ENCODE results near the gene TMEM108.

The TMEM108 gene

GRCh38 chr3:133393691-133394474 lies 355.7 kb downstream of the TMEM108 start:
- peak in 1 of 4 experiments; percentile 2 for DNase-seq

DNA sequence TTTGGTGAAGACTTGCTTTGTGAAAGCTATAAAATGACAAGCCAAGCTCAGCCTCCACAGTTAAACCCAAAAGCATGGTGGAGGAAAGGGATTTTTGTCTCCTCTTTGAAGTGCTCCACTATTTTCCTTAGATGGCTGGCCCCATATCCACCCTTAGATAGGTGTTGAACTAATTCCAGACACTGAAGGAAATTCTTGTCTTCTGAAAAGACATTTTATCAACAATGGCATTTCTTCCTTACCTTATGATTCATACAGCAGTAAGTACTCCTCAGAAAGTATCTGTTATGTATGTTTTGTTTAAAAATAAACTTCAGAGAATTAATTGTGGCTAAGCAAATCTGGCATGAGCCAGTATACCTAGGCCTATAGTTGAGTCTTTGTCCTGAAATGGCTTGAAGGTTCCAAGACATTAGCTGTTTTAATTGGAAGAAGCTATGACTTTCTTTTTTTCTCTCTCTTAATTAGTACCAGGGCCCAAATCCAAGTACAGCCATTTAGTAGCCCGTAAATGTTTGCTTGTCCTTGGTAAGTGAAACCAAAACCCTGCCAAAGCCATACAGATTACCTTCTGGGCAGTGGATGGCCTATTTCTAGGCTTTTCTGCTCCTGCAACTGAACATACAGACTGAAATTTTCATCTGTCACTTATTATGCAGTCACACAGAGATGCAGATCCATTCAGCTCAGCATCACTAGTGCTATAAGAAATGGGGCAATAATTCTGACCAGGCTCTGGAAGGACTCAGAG lies 356.5 kb downstream of the TMEM108 start:
- DNase-seq, result no peak

GRCh38 chr3:133396906-133397305 lies 358.7 kb downstream of the TMEM108 start:
- DNase-seq, result no peak

GRCh38 chr3:133400006-133400515 lies 361.9 kb downstream of the TMEM108 start, which contains the start of gene BFSP2:
Gene BFSP2 (plus strand): TSS chr3:133400056. CDS start chr3:133400084, 28 bp downstream.
- no peak for DNase-seq

DNA sequence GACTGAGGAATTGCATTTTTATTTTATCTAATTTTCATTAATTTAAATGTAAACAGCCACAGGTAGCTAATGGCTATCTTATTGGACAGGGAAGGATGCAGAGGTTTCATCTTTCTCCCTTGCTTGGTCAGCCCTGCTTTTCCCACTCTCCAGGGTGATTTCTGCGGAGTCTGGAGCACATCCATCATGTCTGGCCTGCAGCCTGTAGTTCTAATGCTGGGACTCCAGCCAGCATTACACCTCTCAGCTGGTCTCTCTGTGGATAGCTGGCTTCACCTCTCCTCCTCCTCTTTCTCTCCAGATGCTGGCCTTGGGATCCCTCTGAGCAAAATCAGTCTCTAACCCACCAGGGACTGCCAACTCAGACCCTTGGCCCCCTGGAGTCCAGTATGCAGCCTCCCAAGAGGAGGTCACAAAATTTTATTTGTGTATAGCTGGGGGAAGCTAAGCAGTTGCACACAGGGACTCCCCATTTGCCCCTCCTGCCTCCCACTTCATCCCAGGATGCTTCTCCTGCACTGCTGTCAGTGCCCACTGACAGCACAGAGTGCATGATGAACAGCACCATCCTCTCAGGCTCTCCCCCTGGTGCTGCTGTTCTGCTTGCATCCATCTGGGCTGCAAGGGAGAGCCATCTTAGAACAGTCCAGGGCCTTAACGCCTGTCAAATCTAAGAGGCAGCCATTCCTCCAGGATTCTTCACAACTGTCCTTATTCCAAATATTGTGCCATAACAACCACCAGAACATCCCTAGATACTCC lies 363.4 kb downstream of the TMEM108 start:
- DNase-seq, result no peak

DNA sequence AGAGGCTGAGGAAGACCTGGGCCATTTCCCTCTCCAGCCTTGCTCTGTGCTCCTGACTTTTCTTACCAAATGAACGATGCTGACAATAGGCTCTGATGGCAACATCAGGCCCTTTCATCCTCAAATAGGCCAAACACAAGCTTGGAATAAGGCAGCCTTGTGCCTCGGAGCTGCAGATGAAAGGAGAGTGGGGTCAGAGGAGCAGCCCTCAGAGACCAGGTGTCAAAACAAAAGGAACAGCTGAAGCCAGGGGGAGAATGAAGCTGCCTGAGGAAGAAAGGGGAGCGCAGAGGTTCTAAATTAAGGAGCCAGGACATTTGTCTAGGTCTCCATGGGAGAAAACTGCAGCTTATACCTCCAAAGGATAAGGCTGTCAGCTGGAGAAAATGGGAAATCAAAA lies 366.7 kb downstream of the TMEM108 start:
- DNase-seq, result no peak

- DNase-seq, result no peak
Observed at GRCh38 chr3:133408366-133408765, 370.2 kb downstream of the TMEM108 start.

GRCh38 chr3:133408961-133409360 lies 370.8 kb downstream of the TMEM108 start:
- no peak for DNase-seq

DNA sequence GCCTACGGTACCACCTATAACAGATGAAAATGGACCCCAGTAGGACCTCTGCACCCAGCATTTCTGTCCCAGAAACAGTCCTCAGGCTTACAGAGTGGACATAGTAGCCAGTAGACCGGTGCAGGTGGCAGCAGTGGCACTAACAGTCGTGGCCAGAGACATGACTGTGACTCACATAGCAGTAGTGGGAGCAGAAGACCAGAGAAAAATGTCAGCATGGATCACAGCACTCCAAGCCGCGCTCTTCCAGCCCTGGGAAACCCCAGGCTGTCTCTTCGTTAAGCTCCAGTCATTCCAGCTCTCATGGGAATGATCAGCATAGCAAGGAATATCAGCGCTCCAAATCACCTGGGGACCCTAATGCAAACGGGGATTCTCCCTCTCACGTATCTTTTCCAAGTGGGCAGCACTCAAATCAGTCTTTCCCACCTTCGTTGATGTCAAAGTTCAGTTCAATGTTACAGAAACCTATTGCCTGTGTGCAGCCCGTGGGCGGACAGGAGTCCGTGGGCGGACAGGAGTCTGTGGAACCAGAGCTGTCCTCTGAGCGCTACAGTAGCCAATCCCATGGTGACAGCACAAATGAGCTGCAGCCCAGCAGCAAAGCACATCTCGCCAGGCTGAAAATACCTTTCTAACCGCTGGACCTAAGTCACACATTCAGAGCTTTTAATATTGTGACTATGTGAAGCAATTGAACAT lies 372.2 kb downstream of the TMEM108 start:
- DNase-seq, result no peak

DNA sequence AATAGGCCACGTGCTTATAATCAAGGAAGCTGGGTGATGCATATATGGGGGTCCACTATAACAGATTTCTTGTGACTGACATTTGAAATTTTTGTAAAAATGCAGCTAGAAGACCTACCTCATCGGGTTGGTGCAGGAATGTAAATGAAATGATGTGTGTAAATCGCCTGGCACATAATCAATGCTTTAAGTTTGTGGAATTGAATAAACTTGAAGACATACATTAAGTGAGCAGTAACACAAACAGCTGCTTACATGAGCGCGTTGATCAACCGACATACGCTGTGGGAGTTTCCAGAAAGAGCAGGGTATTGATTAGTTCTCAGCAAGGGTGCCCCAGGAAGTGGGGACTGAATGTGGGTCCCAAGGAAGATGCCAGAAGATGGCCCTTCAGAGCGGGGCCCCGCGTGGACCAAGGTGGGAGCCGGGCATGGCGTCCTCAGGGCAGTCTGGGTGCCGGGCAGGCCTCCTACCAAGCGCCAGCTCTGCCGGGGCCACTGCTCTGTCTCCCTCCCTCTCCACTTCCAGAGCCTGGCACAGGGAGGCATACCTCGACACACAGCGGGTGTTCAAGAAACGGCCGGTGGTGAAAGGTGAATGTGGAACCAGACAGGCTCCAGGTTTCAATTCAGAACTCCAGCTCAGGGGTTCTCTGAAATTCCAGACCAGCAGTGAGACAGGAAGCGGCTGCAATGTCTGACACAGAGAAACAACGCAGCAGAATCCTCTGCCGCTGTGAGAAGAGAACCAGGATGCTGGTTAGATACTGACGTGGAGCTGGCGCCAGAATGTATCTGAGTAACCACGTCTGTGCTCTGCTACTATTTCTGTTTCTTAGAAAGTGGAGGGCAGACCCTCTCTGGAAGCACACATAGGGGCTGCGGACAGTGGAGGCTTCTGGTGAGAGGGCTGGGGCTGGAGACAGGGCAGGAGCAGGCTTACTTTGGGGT lies 374.3 kb downstream of the TMEM108 start:
- DNase-seq, result no peak

- peak; percentile 31 to 49 (median 42) for DNase-seq
Observed at GRCh38 chr3:133413161-133414020, 375.2 kb downstream of the TMEM108 start.

DNA sequence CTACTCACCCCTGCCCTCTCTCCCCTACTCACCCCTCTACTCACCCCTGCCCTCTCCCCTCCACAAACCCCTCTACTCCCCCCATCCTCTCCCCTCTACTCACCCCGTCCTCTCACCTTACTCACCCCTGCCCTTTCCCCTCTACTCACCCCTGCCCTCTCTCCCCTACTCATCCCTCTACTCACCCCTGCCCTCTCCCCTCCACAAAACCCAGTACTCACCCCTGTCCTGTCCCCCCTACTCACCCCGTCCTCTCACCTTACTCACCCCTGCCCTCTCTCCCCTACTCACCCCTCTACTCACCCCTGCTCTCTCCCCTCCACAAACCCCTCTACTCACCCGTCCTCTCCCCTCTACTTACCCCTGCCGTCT lies 375.8 kb downstream of the TMEM108 start:
- DNase-seq, result no peak

- no peak for DNase-seq
Observed at GRCh38 chr3:133418361-133418760, 380.2 kb downstream of the TMEM108 start.

DNA sequence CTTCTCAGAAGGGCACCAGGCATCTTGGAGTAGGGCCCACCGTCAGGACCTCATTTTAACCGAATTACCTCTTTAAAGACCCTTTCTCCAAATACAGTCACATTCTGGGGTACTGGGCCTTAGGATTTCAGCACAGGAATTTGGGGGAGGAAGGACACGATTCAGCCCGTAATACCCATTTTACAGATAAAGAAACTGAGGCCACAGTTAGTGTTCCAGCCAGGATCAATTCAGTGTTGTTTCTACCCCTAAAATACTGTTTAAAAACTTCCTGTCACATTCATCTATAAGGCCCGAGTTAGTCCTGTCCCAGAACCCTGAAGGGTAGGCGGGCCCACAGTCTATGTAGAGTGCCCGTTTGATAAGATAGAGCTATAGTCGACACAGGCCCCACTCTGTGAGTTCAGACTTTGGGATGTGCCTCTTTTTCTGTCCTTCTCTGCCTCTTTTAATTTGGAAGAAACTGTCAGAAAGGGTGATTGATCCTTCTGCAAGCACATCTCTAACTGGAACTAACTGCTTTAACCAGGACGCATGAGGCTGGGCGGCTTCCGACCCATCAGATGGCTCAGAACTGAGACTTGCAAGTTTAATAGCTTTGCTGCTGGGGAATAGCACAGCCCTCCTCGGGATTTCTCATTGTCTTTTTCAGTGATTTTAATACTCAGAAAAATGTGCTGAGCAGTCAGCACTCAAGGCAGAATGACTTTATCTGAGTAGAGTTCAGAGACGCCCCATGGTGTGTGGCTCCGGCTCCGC lies 381.1 kb downstream of the TMEM108 start:
- no peak for DNase-seq

DNA sequence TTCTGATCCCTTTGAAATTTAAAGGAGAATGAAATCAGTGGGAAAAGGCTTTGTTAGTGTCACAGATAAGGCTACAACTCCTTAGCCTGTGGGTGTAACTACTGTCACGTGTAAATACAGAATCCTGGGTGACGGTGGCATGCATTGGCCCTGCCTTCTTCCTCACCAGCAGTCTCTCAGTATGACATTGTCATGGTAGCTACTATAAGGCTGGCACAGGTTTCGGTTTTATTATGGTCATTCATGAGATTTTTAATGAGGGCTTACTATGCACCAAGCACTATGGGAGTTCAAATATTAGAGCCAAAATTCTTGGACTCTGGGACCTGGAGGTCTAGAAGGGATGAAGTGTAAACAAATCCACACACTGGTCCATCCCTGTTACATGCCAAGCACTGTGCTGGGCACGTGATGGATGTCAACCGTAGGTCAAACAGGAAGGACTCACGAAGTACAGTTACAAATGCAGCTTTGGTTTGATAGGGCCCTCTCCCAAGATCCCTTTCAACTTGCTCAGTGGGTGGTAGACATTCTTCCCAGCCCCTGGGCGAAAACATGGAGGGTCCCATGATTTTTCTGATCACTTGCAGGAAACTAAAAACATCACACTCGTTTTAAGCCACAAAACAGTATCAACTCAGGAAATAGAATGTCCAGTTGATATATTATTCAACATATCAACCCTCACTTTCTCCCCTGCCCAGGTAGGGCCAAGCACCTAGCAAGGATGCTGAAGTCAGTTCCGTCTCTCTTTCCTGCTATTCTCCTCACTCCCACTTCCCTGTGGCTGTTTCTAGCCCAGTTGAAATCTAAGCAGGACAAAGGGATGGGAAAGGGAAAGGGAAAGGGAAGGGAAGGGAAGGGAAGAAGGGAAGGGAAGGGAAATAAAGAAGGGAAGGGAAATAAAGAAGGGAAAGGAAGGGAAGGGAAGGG lies 387.0 kb downstream of the TMEM108 start:
- DNase-seq, result no peak

DNA sequence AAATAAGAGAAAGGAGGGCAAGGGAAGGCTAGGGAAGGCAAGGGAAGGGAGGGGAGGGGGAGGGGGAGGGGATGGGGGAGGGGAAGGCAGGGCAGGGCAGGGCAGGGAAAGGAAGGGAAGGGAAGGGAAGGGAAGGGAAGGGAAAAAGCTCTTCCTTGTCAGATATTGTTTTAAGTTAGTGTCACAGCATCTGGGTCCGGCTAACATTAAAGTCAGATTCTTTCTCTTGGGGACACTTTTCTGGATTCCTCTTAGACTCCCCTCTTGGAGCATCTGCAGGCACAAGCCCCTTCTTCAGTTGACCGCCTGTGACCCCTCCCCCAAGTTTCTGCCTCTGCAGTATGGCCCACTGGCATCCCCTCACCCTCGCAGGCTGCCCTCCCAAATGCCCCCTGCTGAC lies 387.7 kb downstream of the TMEM108 start:
- DNase-seq, result no peak

GRCh38 chr3:133426721-133427120 lies 388.5 kb downstream of the TMEM108 start:
- peak; percentile 79 to 95 (median 86) for DNase-seq

- peak in 1 of 4 experiments; percentile 5 for DNase-seq
Observed at GRCh38 chr3:133428552-133428951, 390.4 kb downstream of the TMEM108 start.

Measured in suppressor macrophage (primary cell).